ENCODE data around the gene IPPK. TPM values are rescaled to one million over a fixed set of nuclear protein-coding genes. Genes with fewer than 3 reads are reported as not detected.

The IPPK gene
- total and polyA plus RNA-seq, 2 of the 4 experiments (the other 2 are of a cell fraction): 25.1 to 26.8 TPM

DNA sequence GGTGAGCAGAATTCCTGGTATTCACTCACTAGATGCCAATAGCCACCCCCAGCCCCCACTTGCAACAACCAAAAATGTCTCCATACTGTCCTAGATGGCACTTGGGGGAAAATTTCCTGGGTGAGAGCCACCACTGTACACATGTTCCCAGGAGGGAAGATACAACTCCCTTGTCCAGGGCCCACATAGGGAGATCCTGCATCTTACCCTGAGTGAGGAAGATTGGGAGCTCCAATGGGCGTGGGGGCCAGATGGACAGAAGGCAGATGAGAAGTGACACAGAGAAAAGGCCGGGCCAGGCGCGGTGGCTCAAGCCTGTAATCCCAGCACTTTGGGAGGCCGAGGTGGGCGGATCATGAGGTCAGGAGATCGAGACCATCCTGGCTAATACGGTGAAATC lies 12.3 kb upstream of the IPPK start:
- Histone ChIP-seq H4K20me1 (ENCODE audit: insufficient read depth, low read length) (no peaks in the 10 kb centered on the region), H3K14ac (replicated peaks; ENCODE audit: low read depth, low read length) (no peak overlapping the region), H3K18ac (ENCODE audit: low read depth, low read length) (no peak overlapping the region), H3K9ac (ENCODE audit: low read depth, low read length) (no peak overlapping the region), H3K27ac (ENCODE audit: insufficient read depth, low read length) (no peak overlapping the region), H3K4me2 (ENCODE audit: low read depth, low read length) (no peak overlapping the region), H3K79me1 (ENCODE audit: low read depth in 1 of 2, low read length in 2 of 2) (no peaks in the 10 kb centered on the region), H2BK120ac (ENCODE audit: low read depth, low read length) (no peak overlapping the region), H2BK15ac (ENCODE audit: low read depth, low read length) (no peak overlapping the region), H2BK5ac (ENCODE audit: low read depth, low read length, poor library complexity, severe bottlenecking) (no peak overlapping the region), H2AFZ (replicated peaks; ENCODE audit: low read length, poor library complexity) (no peak overlapping the region), H3K56ac (ENCODE audit: extremely low read depth, insufficient read depth, low read length) (no peak overlapping the region), H4K5ac (ENCODE audit: low read depth, low read length) (no peak overlapping the region), H3K9me3 (ENCODE audit: control insufficient read depth, insufficient read depth, low read length) (no peaks in the 10 kb centered on the region), H3K4ac (ENCODE audit: low read depth, low read length) (no peak overlapping the region), H2AK5ac (ENCODE audit: low read depth, low read length) (no peak overlapping the region), H2AK9ac (replicated peaks; ENCODE audit: low read depth, low read length, poor library complexity) (no peak overlapping the region), H3K4me1 (ENCODE audit: control insufficient read depth, insufficient read depth, low read length) (peaks cover 2% of the 10 kb centered on the region; the same call in 1 of the 2 replicates), H3K27me3 (ENCODE audit: control insufficient read depth, insufficient read depth, low read length) (no peaks in the 10 kb centered on the region), H4K91ac (ENCODE audit: insufficient read depth, low read depth, low read length) (no peak overlapping the region), H4K8ac (ENCODE audit: low read depth in 2 of 2, low read length in 2 of 2) (no peak overlapping the region), H2BK20ac (ENCODE audit: low read depth, low read length) (no peak overlapping the region), H3K9me1 (ENCODE audit: insufficient read depth, low read length) (no peaks in the 10 kb centered on the region; the same call in 1 of the 2 replicates), H3K23ac (ENCODE audit: low read depth, low read length) (no peak overlapping the region), H3K4me3 (ENCODE audit: insufficient read depth, low read depth, low read length) (no peak overlapping the region), H3K36me3 (ENCODE audit: control insufficient read depth, insufficient read depth, low read length) (no peaks in the 10 kb centered on the region)
- no peak for TF ChIP-seq RCOR1 (IDR thresholded peaks at IDR 0.05; ENCODE audit: insufficient replicate concordance, low read length)
- TF ChIP-seq RAD21 (IDR thresholded peaks at IDR 0.05; ENCODE audit: low read length): no peak
- TF ChIP-seq RFX5 (IDR thresholded peaks at IDR 0.05; ENCODE audit: low read depth, low read length): no peak
- TF ChIP-seq, protein P1, sequence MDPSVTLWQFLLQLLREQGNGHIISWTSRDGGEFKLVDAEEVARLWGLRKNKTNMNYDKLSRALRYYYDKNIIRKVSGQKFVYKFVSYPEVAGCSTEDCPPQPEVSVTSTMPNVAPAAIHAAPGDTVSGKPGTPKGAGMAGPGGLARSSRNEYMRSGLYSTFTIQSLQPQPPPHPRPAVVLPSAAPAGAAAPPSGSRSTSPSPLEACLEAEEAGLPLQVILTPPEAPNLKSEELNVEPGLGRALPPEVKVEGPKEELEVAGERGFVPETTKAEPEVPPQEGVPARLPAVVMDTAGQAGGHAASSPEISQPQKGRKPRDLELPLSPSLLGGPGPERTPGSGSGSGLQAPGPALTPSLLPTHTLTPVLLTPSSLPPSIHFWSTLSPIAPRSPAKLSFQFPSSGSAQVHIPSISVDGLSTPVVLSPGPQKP (IDR thresholded peaks at IDR 0.05; ENCODE audit: borderline replicate concordance, low read depth, low read length): no peak
- TF ChIP-seq MAZ (IDR thresholded peaks at IDR 0.05; ENCODE audit: borderline replicate concordance, low read depth, low read length): no peak
- TF ChIP-seq, protein P2, sequence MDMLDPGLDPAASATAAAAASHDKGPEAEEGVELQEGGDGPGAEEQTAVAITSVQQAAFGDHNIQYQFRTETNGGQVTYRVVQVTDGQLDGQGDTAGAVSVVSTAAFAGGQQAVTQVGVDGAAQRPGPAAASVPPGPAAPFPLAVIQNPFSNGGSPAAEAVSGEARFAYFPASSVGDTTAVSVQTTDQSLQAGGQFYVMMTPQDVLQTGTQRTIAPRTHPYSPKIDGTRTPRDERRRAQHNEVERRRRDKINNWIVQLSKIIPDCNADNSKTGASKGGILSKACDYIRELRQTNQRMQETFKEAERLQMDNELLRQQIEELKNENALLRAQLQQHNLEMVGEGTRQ (IDR thresholded peaks at IDR 0.05; ENCODE audit: low read depth, low read length): no peak
- no peak for TF ChIP-seq NFE2L2 (IDR thresholded peaks at IDR 0.05; ENCODE audit: low read depth, low read length)
- TF ChIP-seq, protein P3, sequence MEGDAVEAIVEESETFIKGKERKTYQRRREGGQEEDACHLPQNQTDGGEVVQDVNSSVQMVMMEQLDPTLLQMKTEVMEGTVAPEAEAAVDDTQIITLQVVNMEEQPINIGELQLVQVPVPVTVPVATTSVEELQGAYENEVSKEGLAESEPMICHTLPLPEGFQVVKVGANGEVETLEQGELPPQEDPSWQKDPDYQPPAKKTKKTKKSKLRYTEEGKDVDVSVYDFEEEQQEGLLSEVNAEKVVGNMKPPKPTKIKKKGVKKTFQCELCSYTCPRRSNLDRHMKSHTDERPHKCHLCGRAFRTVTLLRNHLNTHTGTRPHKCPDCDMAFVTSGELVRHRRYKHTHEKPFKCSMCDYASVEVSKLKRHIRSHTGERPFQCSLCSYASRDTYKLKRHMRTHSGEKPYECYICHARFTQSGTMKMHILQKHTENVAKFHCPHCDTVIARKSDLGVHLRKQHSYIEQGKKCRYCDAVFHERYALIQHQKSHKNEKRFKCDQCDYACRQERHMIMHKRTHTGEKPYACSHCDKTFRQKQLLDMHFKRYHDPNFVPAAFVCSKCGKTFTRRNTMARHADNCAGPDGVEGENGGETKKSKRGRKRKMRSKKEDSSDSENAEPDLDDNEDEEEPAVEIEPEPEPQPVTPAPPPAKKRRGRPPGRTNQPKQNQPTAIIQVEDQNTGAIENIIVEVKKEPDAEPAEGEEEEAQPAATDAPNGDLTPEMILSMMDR (conservative IDR thresholded peaks at IDR 0.05; ENCODE audit: low read depth, low read length): no peak
- no peak for TF ChIP-seq FOS (IDR thresholded peaks at IDR 0.05; ENCODE audit: low read depth, low read length)
- no peak for TF ChIP-seq SMC3 (IDR thresholded peaks at IDR 0.05; ENCODE audit: low read depth, low read length)
- ChIA-PET CTCF (no interaction called here), POLR2A (ENCODE audit: unreplicated experiment) (no interaction called here)
- dilution Hi-C loops (cut with HindIII; ENCODE audit: low sequenced_read_pairs, unreplicated experiment) (no loop called here), intact Hi-C loops (cut with micrococcal nuclease) (no loop called here), in situ Hi-C loops (cut with MboI; ENCODE audit: low sequenced_read_pairs) (no loop called here)
- no TSS peak for BruUV-seq (replicated peaks)
- no CpG with 5 or more reads among the region's 8 CpGs for WGBS, 2 experiments (ENCODE audit: extremely low coverage in 2 of 2, insufficient read length in 1 of 2)
- no peak for ATAC-seq (ENCODE audit: low read depth)
- DNase-seq: no peak
